Measurements from ENCODE around the gene HLX. TPM values are rescaled to one million over a fixed set of nuclear protein-coding genes. Genes with fewer than 3 reads are reported as not detected.

The HLX gene
- total and polyA plus RNA-seq, 10 donors: 6.9 to 36.1 (median 16.3) TPM

- no peak for TF ChIP-seq POLR2AphosphoS5 (IDR thresholded peaks at IDR 0.05)
- Histone ChIP-seq H3K27ac (no peak overlapping the region), H3K4me3 (no peak overlapping the region), H3K36me3 (no peaks in the 10 kb centered on the region), H3K9me3 (no peaks in the 10 kb centered on the region), H3K27me3 (replicated peaks in 1 of 7) (no peaks in the 10 kb centered on the region), H3K4me1 (peaks cover 0 to 34% (median 20%) of the 10 kb centered on the region in 6 donors)
- DNase-seq: no peak
- intact Hi-C loops (cut with DNase I; ENCODE audit: low total_unique reads): no loop called here
- 81 to 94% (median 92%) methylated on average over 2 of the region's 2 CpGs for WGBS, 5 donors
Observed at GRCh38 chr1:220917535-220918209, 38.4 kb downstream of the HLX start.

GRCh38 chr1:220918285-220918951 lies 39.2 kb downstream of the HLX start:
- H3K4me1 ChIP-seq: peaks cover 0 to 34% (median 20%) of the 10 kb centered on the region in 6 donors
- H3K36me3 ChIP-seq: no peaks in the 10 kb centered on the region
- intact Hi-C loops (cut with DNase I; ENCODE audit: low total_unique reads): no loop called here
- 86 to 93% (median 89%) methylated on average over 1 of the region's 1 CpG for WGBS, 5 donors
- no peak for TF ChIP-seq CTCF (IDR thresholded peaks at IDR 0.05 in 8 of 11, conservative IDR thresholded peaks at IDR 0.05 in 3 of 11)
- no peak for TF ChIP-seq POLR2AphosphoS5 (IDR thresholded peaks at IDR 0.05)
- TF ChIP-seq POLR2A (IDR thresholded peaks at IDR 0.05): no peak
- DNase-seq: no peak
- H3K27ac ChIP-seq: no peak overlapping the region
- H3K9me3 ChIP-seq: no peaks in the 10 kb centered on the region
- no peaks in the 10 kb centered on the region for H3K27me3 ChIP-seq (replicated peaks in 1 of 7)
- no peak overlapping the region for H3K4me3 ChIP-seq

GRCh38 chr1:220920967-220921366 lies 41.7 kb downstream of the HLX start:
- no peak for DNase-seq
- no peaks in the 10 kb centered on the region for H3K36me3 ChIP-seq
- WGBS, 5 donors: 82 to 94% (median 89%) methylated on average over 2 of the region's 2 CpGs

GRCh38 chr1:220921498-220921897 lies 42.3 kb downstream of the HLX start:
- WGBS, 5 donors: 83 to 92% (median 90%) methylated on average over 2 of the region's 2 CpGs
- Histone ChIP-seq H3K4me1 (peaks cover 0 to 7% (median 0%) of the 10 kb centered on the region in 6 donors), H3K4me3 (no peak overlapping the region), H3K36me3 (no peaks in the 10 kb centered on the region), H3K9me3 (no peaks in the 10 kb centered on the region), H3K27me3 (replicated peaks in 1 of 7) (no peaks in the 10 kb centered on the region), H3K27ac (peak overlapping the region in 1 of 8 donors; percentile 39)
- intact Hi-C loops (cut with DNase I; ENCODE audit: low total_unique reads): no loop called here
- DNase-seq: no peak
- TF ChIP-seq CTCF (IDR thresholded peaks at IDR 0.05 in 8 of 11, conservative IDR thresholded peaks at IDR 0.05 in 3 of 11) (no peak), POLR2AphosphoS5 (IDR thresholded peaks at IDR 0.05) (no peak), POLR2A (IDR thresholded peaks at IDR 0.05) (no peak)

More at GRCh38 chr1:220920967-220921366, 41.7 kb downstream of the HLX start:
- intact Hi-C loops (cut with DNase I; ENCODE audit: low total_unique reads): no loop called here
- TF ChIP-seq POLR2AphosphoS5 (IDR thresholded peaks at IDR 0.05) (no peak), POLR2A (IDR thresholded peaks at IDR 0.05) (no peak), CTCF (IDR thresholded peaks at IDR 0.05 in 8 of 11, conservative IDR thresholded peaks at IDR 0.05 in 3 of 11) (no peak)
- Histone ChIP-seq H3K4me3 (no peak overlapping the region), H3K27ac (no peak overlapping the region), H3K9me3 (no peaks in the 10 kb centered on the region), H3K4me1 (peaks cover 0 to 12% (median 3%) of the 10 kb centered on the region in 6 donors), H3K27me3 (replicated peaks in 1 of 7) (no peaks in the 10 kb centered on the region)
